T1000 (cell line): Measurements from ENCODE around the gene DOCK1.
A peak's percentile ranks its signal among the peaks of the same experiment; 100 is the strongest.

Source experiments
- DNase-seq: peaks from one replicate; lab custom pipeline; 2025; ENCODE audit warnings: mixed read lengths; lab: John Stamatoyannopoulos, UW

DOCK1 gene

GRCh38 chr10:127088908-127089307 is 183.7 kb downstream of the DOCK1 start:
- no peak for DNase-seq

- no peak for DNase-seq
These were observed 184.2 kb downstream of the DOCK1 start for GRCh38 chr10:127089446-127089845.

GRCh38 chr10:127090138-127090537 is 184.9 kb downstream of the DOCK1 start:
- DNase-seq, result no peak

- no peak for DNase-seq
These were observed 186.1 kb downstream of the DOCK1 start for GRCh38 chr10:127091354-127091753.

- DNase-seq, result no peak
These were observed 187.7 kb downstream of the DOCK1 start for GRCh38 chr10:127092916-127093315.

GRCh38 chr10:127094984-127095383 is 189.8 kb downstream of the DOCK1 start:
- DNase-seq, result no peak

- DNase-seq, result no peak
These were observed 195.9 kb downstream of the DOCK1 start for GRCh38 chr10:127100983-127101615.

- no peak for DNase-seq
These were observed 196.9 kb downstream of the DOCK1 start for GRCh38 chr10:127102176-127102575.

GRCh38 chr10:127115100-127115499 is 209.9 kb downstream of the DOCK1 start:
- no peak for DNase-seq

- DNase-seq, result peak; percentile 36
These were observed 211.9 kb downstream of the DOCK1 start for GRCh38 chr10:127117125-127117524.

- no peak for DNase-seq
These were observed 212.8 kb downstream of the DOCK1 start for GRCh38 chr10:127118034-127118433.

- DNase-seq, result no peak
These were observed 214.7 kb downstream of the DOCK1 start for GRCh38 chr10:127119936-127120335.

- DNase-seq, result no peak
These were observed 217.6 kb downstream of the DOCK1 start for GRCh38 chr10:127122831-127123230.

- DNase-seq, result no peak
These were observed 218.4 kb downstream of the DOCK1 start for GRCh38 chr10:127123626-127124025.

GRCh38 chr10:127125331-127125730 is 220.1 kb downstream of the DOCK1 start:
- DNase-seq, result no peak

GRCh38 chr10:127127822-127128221 is 222.6 kb downstream of the DOCK1 start:
- no peak for DNase-seq

- no peak for DNase-seq
These were observed 223.9 kb downstream of the DOCK1 start for GRCh38 chr10:127129104-127129503.

GRCh38 chr10:127132451-127132850 is 227.2 kb downstream of the DOCK1 start:
- no peak for DNase-seq

- DNase-seq, result no peak
These were observed 228.0 kb downstream of the DOCK1 start for GRCh38 chr10:127133225-127133624.

- DNase-seq, result no peak
These were observed 228.7 kb downstream of the DOCK1 start for GRCh38 chr10:127133672-127134500.

- no peak for DNase-seq
These were observed 230.8 kb downstream of the DOCK1 start for GRCh38 chr10:127135844-127136577.

- DNase-seq, result no peak
These were observed 232.2 kb downstream of the DOCK1 start for GRCh38 chr10:127137391-127137790.

GRCh38 chr10:127142136-127142535 is 236.9 kb downstream of the DOCK1 start:
- DNase-seq, result no peak
